Suppressor macrophage treated with lipopolysaccharide for 4 hours (primary cell): Measurements from ENCODE around the gene NCOA1.
A peak's percentile ranks its signal among the peaks of the same experiment; 100 is the strongest.
"Not testable (repeated sequence)": the region's sequence is repeated elsewhere in the genome, so short reads cannot be mapped to it uniquely, and the experiment has no call there.

Experiments used
- DNase-seq: peaks from one replicate; pipeline ENCODE4 v3.0.0-alpha.2; 2020

Gene NCOA1

GRCh38 chr2:24542269-24542872 lies 51.3 kb downstream of the NCOA1 start:
- DNase-seq = no peak

- peak; percentile 5 for DNase-seq
These were observed 52.2 kb downstream of the NCOA1 start for GRCh38 chr2:24543252-24543651.

- DNase-seq = no peak
These were observed 53.5 kb downstream of the NCOA1 start for GRCh38 chr2:24544456-24545115.

GRCh38 chr2:24546669-24547068 lies 55.6 kb downstream of the NCOA1 start:
- DNase-seq = peak; percentile 85

- no peak for DNase-seq
These were observed 57.0 kb downstream of the NCOA1 start for GRCh38 chr2:24548058-24548457.

- peak; percentile 43 for DNase-seq
These were observed 59.2 kb downstream of the NCOA1 start for GRCh38 chr2:24550301-24550700.

- no peak for DNase-seq
These were observed 60.0 kb downstream of the NCOA1 start for GRCh38 chr2:24551016-24551415.

- no peak for DNase-seq
These were observed 61.8 kb downstream of the NCOA1 start for GRCh38 chr2:24552836-24553235.

GRCh38 chr2:24558781-24559472 lies 67.9 kb downstream of the NCOA1 start:
- no peak for DNase-seq

- DNase-seq = no peak
These were observed 68.5 kb downstream of the NCOA1 start for GRCh38 chr2:24559473-24560113.

GRCh38 chr2:24565537-24565936 lies 74.5 kb downstream of the NCOA1 start:
- DNase-seq = no peak

GRCh38 chr2:24566209-24566608 lies 75.2 kb downstream of the NCOA1 start:
- DNase-seq = no peak

GRCh38 chr2:24566630-24567029 lies 75.6 kb downstream of the NCOA1 start:
- DNase-seq = no peak

GRCh38 chr2:24568551-24568950 lies 77.5 kb downstream of the NCOA1 start:
- no peak for DNase-seq

- DNase-seq = not testable (repeated sequence)
These were observed 78.5 kb downstream of the NCOA1 start for GRCh38 chr2:24569565-24569964.

GRCh38 chr2:24570225-24570624 lies 79.2 kb downstream of the NCOA1 start:
- DNase-seq = no peak

GRCh38 chr2:24571828-24572442 lies 80.9 kb downstream of the NCOA1 start:
- DNase-seq = no peak

GRCh38 chr2:24576146-24576545 lies 85.1 kb downstream of the NCOA1 start:
- no peak for DNase-seq

- DNase-seq = no peak
These were observed 85.6 kb downstream of the NCOA1 start for GRCh38 chr2:24576617-24577016.

- peak; percentile 64 for DNase-seq
These were observed 86.4 kb downstream of the NCOA1 start for GRCh38 chr2:24577481-24577880.

- no peak for DNase-seq
These were observed 88.2 kb downstream of the NCOA1 start for GRCh38 chr2:24579053-24579803.

GRCh38 chr2:24580561-24580960 lies 89.5 kb downstream of the NCOA1 start:
- DNase-seq = no peak

GRCh38 chr2:24581971-24582370 lies 90.9 kb downstream of the NCOA1 start:
- DNase-seq = peak; percentile 12
